GM23248 (cell line): Measurements from ENCODE around the gene LLPH.

Experiments
- EZH2 ChIP-seq: fragments of 200-600 bp; sonication (generic); IDR thresholded peaks from 2 replicates; pipeline ENCODE4 v1.6.1; 2018; ENCODE audit warnings: antibody characterized with exemption, mild to moderate bottlenecking; ENCODE audit not compliant: insufficient read depth, poor library complexity, severe bottlenecking
- EZH2phosphoT487 ChIP-seq: fragments of 200-600 bp; sonication (generic); IDR thresholded peaks from 2 replicates; pipeline ENCODE4 v1.6.1; 2018; ENCODE audit warnings: antibody characterized with exemption, moderate library complexity, mild to moderate bottlenecking, low read depth; ENCODE audit not compliant: insufficient read depth

DNA sequence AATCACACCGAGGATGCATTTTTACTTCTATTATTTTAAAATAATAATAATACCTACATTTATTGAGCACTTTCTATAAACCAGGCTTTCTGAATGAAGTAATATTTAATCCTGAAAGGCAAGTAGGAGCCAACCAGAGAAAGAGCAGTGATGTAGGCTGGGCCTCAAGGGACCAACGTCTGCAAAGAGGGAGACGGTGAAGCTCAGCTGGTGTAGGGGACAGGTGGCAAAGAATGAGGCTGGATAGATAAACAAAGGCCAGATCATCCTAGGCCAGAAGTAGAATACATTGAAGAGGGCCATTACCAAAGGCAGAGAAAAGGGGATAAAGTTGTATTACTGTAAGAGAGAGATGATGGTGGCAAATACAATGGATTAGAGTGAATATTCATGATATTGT, 40.1 kb upstream of the LLPH start:
- no peak for TF ChIP-seq EZH2
- TF ChIP-seq EZH2phosphoT487: no peak
